Upper lobe of right lung (tissue), 1 donor: ENCODE measurements around the gene CAMK1G. TPM values are rescaled to one million over a fixed set of nuclear protein-coding genes. Genes with fewer than 3 reads are reported as not detected.

ENCODE experiments used
- ATAC-seq: fragments of 200-7000 bp; cut with Tn5 transposase; one replicate; pipeline ENCODE4 v1.9.1; 2020; ENCODE audit warnings: mild to moderate bottlenecking, moderate library complexity
- DNase-seq: peaks from one replicate; pipeline ENCODE4 v3.0.0-alpha.2; 2020
- H3K27ac ChIP-seq: fragments of 200-600 bp; one replicate; pipeline ENCODE4 v1.8.0; 2022
- H3K27me3 ChIP-seq: fragments of 200-600 bp; one replicate; pipeline ENCODE4 v1.8.0; 2022; ENCODE audit warnings: mild to moderate bottlenecking
- H3K36me3 ChIP-seq: fragments of 200-600 bp; one replicate; pipeline ENCODE4 v1.8.0; 2022
- H3K4me1 ChIP-seq: fragments of 200-600 bp; one replicate; pipeline ENCODE4 v1.8.0; 2022
- H3K4me3 ChIP-seq: fragments of 200-600 bp; one replicate; pipeline ENCODE4 v1.8.0; 2022; ENCODE audit warnings: mild to moderate bottlenecking
- H3K9me3 ChIP-seq: fragments of 200-600 bp; one replicate; pipeline ENCODE4 v1.8.0; 2022
- CTCF ChIP-seq: fragments of 200-600 bp; IDR thresholded peaks from one replicate; pipeline ENCODE4 v1.8.0; 2022; ENCODE audit warnings: antibody characterized with exemption
- intact Hi-C: fragments of 100-400 bp; cut with DNase I; formaldehyde crosslinking; loops from one replicate; pipeline ENCODE4 v1.11.0; 2022
- microRNA-seq: library from miRNA; unstranded; fragments of <30 nt; microRNA quantifications from one replicate; pipeline ENCODE4 v1.2.0, GENCODE V29; 2020; ENCODE audit warnings: borderline microRNAs expressed
- total RNA-seq: library from RNA; stranded (reverse); fragmentation: NEBNext Ultra II Directional; extraction: Animal tissue kit (Norgen Biotek cat#: 25700); gene quantifications from one replicate; pipeline ENCODE4 v1.2.1, GENCODE V29; 2021
- donor health status: DM: no; HTN: yes; CAD: no; lungs with severe emphysema.

The CAMK1G gene
- total RNA-seq, 1 donor from 2014 or later, result 1.4 TPM

GRCh38 chr1:209657918-209658317 is 74.4 kb downstream of the CAMK1G start:
- no peak for DNase-seq
- no peak overlapping the region for H3K27ac ChIP-seq
- H3K4me3 ChIP-seq, result no peak overlapping the region
- H3K27me3 ChIP-seq, result no peaks in the 10 kb centered on the region
- TF ChIP-seq CTCF, result no peak
- H3K36me3 ChIP-seq, result no peaks in the 10 kb centered on the region
- intact Hi-C loops, result no loop called here
- no peak for ATAC-seq
- peaks cover 15% of the 10 kb centered on the region for H3K4me1 ChIP-seq
- no peaks in the 10 kb centered on the region for H3K9me3 ChIP-seq

- peak; percentile 74 for ATAC-seq
- peaks cover 10% of the 10 kb centered on the region for H3K4me1 ChIP-seq
- H3K27me3 ChIP-seq, result no peaks in the 10 kb centered on the region
- TF ChIP-seq CTCF, result no peak
- no peaks in the 10 kb centered on the region for H3K9me3 ChIP-seq
- no peaks in the 10 kb centered on the region for H3K36me3 ChIP-seq
- intact Hi-C loops, result no loop called here
- H3K4me3 ChIP-seq, result no peak overlapping the region
- no peak overlapping the region for H3K27ac ChIP-seq
- no peak for DNase-seq
Observed at GRCh38 chr1:209659909-209660308, 76.4 kb downstream of the CAMK1G start.

- ATAC-seq, result no peak
- no peaks in the 10 kb centered on the region for H3K9me3 ChIP-seq
- TF ChIP-seq CTCF, result no peak
- no peak overlapping the region for H3K4me3 ChIP-seq
- no peak for DNase-seq
- no peak overlapping the region for H3K27ac ChIP-seq
- H3K4me1 ChIP-seq, result peaks cover 10% of the 10 kb centered on the region
- intact Hi-C loops, result no loop called here
- H3K27me3 ChIP-seq, result no peaks in the 10 kb centered on the region
- H3K36me3 ChIP-seq, result no peaks in the 10 kb centered on the region
Observed at GRCh38 chr1:209661071-209661470, 77.6 kb downstream of the CAMK1G start.

- ATAC-seq, result no peak
- H3K27me3 ChIP-seq, result no peaks in the 10 kb centered on the region
- H3K9me3 ChIP-seq, result no peaks in the 10 kb centered on the region
- H3K4me3 ChIP-seq, result no peak overlapping the region
- H3K4me1 ChIP-seq, result peaks cover 10% of the 10 kb centered on the region
- TF ChIP-seq CTCF, result no peak
- no peaks in the 10 kb centered on the region for H3K36me3 ChIP-seq
- intact Hi-C loops, result no loop called here
- H3K27ac ChIP-seq, result no peak overlapping the region
- no peak for DNase-seq
Observed at GRCh38 chr1:209662879-209663327, 79.4 kb downstream of the CAMK1G start.

Small RNA genes lying within 50 kb of the gene (microRNA-seq; reads per million reads assigned to microRNA genes)
- not detected for gene MIR4260

Other genes with a start within 250 kb of the CAMK1G start
- 83.3 TPM for gene LAMB3, start 68.7 kb downstream of the CAMK1G start, total RNA-seq
- 36.5 TPM for gene G0S2, start 91.7 kb downstream of the CAMK1G start, total RNA-seq
- gene HSD11B1, start 121.1 kb downstream of the CAMK1G start, total RNA-seq, result 16.9 TPM
- gene TRAF3IP3, start 172.3 kb downstream of the CAMK1G start, total RNA-seq, result 12.4 TPM
- 0.96 TPM for gene C1orf74, start 200.8 kb downstream of the CAMK1G start, total RNA-seq
- gene IRF6, start 222.4 kb downstream of the CAMK1G start, total RNA-seq, result 17.9 TPM
- 7.1 TPM for gene UTP25, start 244.3 kb downstream of the CAMK1G start, total RNA-seq